Hematopoietic multipotent progenitor cell treated with erythropoietin and hydrocortisone succinate and interleukin-3 and kit ligand, for 8 days (in vitro differentiated cells): ENCODE data around the gene NLRP12.
A peak's percentile ranks its signal among the peaks of the same experiment; 100 is the strongest.
"Not testable (repeated sequence)": the region's sequence is repeated elsewhere in the genome, so short reads cannot be mapped to it uniquely, and the experiment has no call there.

ENCODE experiments used
- DNase-seq: peaks from one replicate; pipeline ENCODE4 v3.0.0-alpha.2; 2015

Gene NLRP12

GRCh38 chr19:53838446-53838845 is 14.3 kb upstream of the NLRP12 start:
- DNase-seq, result not testable (repeated sequence)

DNA sequence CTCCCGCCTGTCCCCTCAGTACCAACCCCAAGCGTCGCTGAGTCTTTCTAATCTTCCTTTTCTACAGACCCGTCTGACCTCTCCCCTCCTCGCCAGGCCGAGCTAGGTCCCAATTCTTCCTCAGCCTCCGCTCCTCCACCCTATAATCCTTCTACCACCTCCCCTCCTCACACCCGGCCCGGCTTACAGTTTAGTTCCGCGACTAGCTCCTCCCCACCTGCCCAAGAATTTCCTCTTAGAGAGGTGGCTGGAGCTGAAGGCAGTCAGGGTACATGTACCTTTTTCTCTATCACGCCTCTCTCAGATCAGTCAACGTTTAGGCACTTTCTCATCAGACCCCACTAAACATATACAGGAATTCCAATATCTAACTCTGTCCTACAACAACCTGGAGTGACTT is 8.7 kb upstream of the NLRP12 start:
- not testable (repeated sequence) for DNase-seq

DNA sequence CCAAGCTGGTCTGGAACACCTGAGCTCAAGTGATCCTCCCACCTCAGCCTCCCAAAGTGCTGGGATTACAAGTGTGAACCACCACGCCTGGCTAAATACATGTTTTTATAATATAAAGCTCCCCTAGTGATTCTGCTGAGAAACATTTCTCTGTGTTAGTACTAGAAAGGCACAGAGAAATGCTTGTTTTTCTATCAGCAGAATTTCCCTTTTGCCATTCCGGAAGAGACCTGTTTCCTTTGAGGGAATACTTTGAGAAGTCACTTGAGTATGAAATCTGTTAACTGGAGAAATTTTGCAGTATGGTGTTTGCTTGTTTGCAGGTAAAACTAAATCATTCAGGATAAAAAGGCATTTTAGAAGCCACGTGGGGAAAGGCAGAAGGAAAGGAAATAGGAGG is 4.4 kb upstream of the NLRP12 start:
- no peak for DNase-seq

DNA sequence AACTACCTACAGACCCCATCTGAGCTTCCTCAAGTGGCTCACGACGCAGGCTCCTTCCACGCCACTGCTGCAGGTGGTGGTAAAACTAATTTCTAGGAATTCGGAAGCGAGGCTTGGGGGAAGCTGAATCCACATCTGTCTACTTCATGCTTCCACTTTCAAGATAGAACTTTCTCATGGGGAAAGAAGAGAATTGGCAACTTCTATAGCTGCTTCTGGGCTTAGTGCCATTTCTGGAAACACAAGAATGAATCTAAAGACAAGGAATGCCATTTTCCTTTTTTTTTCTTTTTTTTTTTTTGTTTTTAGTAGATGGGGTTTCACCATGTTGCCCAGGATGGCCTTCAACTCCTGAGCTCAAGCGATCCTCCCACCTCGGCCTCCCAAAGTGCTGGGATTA is 2.8 kb upstream of the NLRP12 start:
- no peak for DNase-seq

DNA sequence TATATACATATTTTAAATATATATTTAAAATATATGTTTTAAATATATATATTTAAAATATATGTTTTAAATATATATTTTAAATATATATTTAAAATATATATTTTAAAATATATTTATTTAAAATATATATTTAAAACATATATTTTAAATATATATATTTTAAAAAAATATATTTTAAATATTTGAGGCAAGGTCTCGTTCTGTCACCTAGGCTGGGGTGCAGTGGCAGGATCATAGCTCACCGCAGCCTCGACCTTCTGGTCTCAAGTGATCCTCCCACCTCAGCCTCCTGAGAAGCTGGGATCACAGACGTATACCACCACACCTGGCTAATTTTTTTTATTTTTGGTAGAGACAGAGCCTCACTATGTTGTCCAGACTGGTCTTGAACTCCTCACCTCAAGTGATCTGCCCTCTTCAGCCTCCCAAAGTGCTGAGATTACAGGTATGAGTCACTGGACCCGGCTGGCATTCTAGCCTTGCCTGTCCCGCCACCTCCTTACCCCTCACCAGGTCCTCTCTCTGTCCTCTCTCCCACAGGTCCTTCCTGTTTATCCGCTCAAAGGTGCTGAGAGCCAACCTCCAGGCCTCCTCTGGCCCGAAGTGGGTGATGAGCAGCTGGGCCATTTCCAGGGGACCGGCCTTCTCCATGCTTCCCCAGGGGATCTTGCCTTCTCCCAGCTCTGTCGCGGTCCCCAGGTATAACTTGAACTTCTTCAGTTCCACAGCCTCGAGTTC is 564 bp downstream of the NLRP12 start:
- DNase-seq, result no peak

DNA sequence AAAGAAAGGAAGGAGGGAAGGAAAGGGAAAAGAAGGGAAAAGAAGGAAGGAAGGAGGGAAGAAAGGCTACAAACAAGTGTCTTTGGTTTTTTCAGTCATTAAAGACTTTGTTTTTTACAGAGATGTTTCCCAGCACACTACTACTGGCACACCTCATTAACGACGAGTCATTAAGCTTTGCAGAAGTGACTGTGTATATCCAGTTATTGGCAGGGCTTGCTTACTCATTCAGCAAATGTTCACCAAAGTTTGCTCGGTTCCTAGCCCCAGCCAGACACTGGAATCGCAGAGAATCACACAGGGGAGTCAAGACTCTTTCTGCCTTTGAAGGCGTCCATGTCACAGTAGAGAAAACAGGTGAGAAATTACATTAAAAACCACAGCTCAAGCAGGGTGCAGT is 4.3 kb downstream of the NLRP12 start:
- DNase-seq, result no peak

GRCh38 chr19:53818756-53819155 is 5.4 kb downstream of the NLRP12 start:
- DNase-seq, result no peak

DNA sequence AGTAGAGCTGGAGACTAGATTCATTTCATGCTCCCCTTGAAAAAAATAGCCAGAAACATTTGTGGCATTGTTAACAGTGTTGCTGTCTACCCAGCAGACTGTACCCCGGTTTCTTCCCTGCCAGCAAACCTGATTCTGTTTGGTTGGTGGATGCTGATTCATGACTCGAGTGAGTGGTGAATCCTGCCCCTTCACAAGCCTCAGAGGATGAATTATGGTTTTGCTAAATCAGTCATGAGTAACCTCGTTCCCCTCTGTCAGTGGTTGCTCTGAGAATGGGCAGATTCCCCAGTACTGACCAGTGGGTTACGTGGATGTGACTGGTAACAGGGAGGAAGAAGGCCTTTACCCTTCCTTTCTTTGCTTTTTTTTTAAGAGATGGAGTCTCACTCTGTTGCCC is 10.1 kb downstream of the NLRP12 start:
- DNase-seq, result no peak

- DNase-seq, result peak; percentile 5
Measured at GRCh38 chr19:53812335-53812734, 11.8 kb downstream of the NLRP12 start.

- no peak for DNase-seq
Measured at GRCh38 chr19:53810891-53811290, 13.2 kb downstream of the NLRP12 start.

DNA sequence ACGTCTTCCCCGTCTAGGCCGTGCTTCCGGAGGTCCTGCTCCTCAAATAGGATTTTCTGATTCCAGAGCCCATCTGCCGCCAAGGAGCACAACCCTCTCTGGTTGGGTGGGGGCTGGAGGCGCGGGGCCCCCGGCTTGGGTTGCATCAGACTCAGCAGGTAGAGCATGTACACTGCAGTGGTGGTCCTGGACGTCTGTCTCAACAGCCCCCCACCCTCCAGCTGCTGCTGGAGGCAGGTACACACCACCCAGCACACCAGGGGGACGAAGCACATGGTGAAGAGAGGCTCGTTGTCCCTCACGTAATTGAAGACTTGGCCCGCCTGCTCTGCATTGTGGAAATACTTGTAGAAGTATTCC is 13.9 kb downstream of the NLRP12 start:
- no peak for DNase-seq

DNA sequence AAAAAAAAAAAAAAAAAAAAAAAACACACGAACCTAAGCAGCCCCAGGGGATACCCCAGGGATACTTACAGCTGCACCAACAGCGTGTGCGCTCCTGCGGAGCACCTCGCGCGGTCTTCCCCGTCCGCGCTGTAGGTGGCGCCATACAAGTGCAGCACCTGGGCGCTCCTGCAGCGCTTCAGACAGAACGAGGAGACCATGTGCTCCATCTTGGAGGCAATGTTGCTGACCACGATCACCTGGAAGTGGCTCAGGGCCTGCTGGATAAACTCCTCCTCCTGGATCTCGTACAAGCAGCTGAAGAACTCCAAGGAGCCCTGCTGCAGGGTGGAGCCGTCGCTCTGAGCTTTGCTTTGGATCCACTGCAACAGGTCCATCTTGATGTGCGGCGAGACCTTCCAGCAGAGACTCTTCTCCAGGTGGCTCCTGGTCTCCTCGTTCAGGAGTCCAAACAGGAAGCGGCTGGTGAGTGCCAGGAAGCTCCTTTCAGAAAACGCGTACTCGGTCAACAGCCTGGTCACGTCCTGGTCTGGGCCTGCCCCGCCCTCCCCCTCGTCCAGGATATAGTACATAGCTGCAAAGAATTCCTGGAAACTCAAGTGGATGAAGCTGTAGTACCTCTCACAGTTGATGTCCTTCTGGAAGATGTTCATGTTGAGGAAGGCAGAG is 14.5 kb downstream of the NLRP12 start:
- no peak for DNase-seq

DNA sequence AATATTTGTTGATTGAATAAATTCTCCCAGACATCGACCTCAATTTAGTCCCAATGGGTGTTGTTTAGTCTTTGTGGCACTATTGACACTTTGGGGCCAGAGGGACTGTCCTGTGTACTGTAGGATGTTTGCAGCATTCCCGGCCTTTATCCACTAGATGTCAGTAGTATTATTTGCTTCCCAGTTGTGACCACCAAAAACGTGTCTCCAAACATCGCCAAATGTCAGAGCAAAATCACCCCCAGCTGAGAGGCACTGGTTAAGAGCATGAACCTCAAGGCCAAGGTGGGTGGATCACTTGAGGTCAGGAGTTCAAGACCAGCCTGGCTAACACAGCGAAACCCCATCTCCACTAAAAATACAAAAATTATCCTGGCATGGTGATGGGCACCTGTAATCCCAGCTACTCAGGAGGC is 15.4 kb downstream of the NLRP12 start:
- peak; percentile 30 for DNase-seq

- no peak for DNase-seq
Measured at GRCh38 chr19:53801257-53801656, 22.9 kb downstream of the NLRP12 start.

GRCh38 chr19:53795019-53795418 is 29.1 kb downstream of the NLRP12 start:
- no peak for DNase-seq

DNA sequence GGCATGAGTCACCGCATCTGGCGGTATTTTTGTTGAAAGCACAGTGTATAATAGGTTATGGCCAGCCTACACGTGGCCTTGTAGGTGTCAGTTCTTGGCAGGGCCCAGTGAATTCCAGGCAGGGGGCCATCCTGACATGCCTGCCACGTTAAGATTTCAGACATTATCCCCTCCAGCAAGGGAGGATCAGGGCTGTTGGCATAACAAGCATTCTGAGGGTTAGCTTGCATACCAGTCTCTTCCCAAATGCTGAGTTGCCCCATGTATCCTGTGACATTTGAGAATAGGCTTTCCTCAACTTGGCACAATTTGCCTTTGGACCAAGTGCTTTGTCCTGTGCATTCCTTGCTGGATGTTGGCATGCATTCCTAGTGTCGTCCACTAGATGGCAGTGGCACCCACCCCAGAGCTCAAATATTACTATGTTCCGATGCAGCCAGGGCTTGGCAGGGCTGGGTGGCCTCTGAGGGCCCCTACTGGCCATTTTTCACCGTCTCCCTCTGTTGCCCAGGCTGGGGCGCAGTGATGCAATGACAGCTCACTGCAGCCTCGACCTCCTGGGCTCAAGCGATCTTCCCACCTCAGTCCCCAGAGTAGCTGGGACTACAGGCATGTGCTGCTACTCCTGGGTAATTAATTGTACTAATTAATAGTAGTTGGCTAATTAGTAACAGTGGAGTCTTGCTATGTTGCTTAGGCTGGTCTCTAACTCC is 31.2 kb downstream of the NLRP12 start:
- DNase-seq, result peak; percentile 87

DNA sequence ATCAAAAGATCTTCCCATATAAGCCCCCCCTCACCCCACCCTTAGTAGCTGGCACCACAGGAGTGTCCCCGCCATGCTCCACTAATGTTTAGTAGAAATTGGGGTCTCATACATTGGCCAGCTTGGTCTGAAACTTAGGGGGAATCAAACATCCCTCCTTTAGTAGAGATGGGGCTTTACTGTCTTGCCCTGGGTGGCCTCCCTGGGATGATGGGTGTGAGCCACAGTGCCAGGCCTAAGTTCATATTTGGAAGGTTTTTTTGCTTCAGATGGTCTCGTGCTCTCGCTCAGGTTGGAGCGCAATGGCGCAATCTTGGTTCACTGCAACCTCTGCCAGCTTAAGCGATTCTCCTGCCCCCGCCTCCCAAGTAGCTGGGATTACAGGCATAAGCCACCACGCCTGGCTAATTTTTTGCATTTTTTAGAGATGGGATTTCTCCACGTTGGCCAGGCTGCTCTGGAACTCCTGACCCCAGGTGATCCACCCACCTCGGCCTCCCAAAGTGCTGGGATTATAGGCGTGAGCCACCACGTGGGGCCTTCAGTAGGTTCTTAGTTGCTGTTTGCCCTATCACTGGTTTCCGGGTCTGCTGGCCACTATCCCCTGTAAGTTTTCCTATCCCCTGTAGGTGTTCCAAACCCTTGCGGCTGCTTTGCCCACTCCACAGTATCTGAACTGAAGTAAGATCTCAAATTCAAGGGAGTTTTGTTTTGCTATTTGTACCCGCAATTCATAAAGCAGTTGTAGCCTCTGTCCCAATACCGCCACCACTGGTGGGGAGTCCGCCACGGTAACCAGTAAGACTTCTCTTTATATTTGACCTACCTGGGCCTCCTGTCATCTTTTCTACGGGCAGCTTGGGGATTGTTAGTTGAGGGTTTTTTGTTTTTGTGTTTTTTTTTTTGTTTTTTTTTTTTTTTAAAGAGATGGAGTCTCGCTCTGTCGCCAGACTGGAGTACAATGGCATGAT is 34.1 kb downstream of the NLRP12 start:
- no peak for DNase-seq

GRCh38 chr19:53787266-53787665 is 36.8 kb downstream of the NLRP12 start:
- DNase-seq, result no peak

- no peak for DNase-seq
Measured at GRCh38 chr19:53786744-53787143, 37.4 kb downstream of the NLRP12 start.

DNA sequence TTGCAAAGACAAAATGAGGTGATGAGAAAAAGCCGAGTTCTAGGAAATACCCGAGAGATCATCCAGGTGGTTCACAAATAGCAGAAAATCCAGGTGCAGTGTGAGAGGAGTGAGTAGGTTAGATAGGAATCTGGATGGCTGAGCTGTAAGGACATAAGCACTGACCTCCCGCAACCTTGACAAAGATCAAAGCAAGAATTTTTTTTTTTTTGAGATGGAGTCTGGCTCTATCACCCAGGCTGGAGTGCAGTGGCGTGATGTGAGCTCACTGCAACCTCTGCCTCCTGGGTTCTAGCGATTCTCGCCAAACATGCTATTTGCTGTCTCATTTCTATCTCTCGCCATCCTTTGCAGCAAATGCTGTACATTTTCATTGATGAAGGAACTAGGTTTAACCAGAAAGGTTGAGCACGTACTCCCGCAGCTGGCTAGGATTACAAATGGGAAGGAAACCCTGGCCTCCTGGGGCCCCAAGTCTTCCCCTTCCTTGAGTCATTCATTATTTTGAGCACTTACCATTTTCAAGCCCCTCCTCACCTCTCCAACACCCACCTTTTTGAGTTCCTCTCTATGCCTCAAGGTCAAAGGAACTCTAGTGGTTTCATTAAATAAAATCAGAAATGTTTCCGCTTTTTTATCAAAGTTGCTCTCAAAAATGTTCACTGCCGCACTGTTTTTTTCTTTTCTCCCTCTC is 38.8 kb downstream of the NLRP12 start:
- DNase-seq, result no peak

DNA sequence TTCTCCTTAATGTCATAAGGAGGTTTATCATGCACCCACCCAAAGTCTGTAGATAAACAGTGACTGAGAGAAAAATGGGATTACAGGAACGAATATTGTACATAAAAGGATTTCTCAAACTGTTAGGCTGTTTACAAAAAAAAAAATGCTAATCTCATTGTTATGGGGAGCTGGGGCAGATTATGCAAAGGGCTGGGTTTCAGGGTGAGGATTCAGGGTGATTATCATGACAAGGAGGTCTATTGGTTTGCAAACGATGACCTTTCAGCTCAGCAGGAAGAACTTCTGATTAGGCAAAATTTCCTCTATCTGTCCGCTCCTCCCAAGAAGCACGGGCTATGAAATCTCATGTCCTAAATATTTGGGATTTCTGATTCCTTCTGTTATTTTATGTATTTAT is 41.4 kb downstream of the NLRP12 start:
- no peak for DNase-seq

- DNase-seq, result not testable (repeated sequence)
Measured at GRCh38 chr19:53781332-53781731, 42.8 kb downstream of the NLRP12 start.
